Right lobe of liver (tissue), 6 donors: Measurements from ENCODE around the gene C2orf92. TPM values are rescaled to one million over a fixed set of nuclear protein-coding genes. Genes with fewer than 3 reads are reported as not detected.
A peak's percentile ranks its signal among the peaks of the same experiment; 100 is the strongest.

Experiments used
- ATAC-seq, 4 donors: fragments of 200-7000 bp; cut with Tn5 transposase; one replicate each; pipeline ENCODE4 v1.9.1; 2020; ENCODE audit warnings: mild to moderate bottlenecking in 4 of 4, moderate library complexity in 4 of 4
- DNase-seq, 3 donors: peaks; one replicate each; pipeline ENCODE4 v3.0.0-alpha.2; 2020
- H3K27ac ChIP-seq, 3 donors: fragments of 200-600 bp; one replicate each; pipeline ENCODE4 v1.8.0; 2022
- H3K27me3 ChIP-seq, 2 donors: fragments of 200-600 bp; one replicate each; pipeline ENCODE4 v1.8.0; 2022
- H3K36me3 ChIP-seq, 4 donors: fragments of 200-600 bp; sonication (generic) in 1 of 4; one replicate each; pipeline versions ENCODE4 v1.5.1 to v1.8.0; 2017 to 2022; ENCODE audit warnings: control low read depth in 1 of 4
- H3K4me1 ChIP-seq, 4 donors: fragments of 200-600 bp; sonication (generic) in 1 of 4; one replicate each; pipeline versions ENCODE4 v1.5.1 to v1.8.0; 2017 to 2022; ENCODE audit warnings: control low read depth in 1 of 4
- H3K4me3 ChIP-seq, 3 donors: fragments of 200-600 bp; one replicate each; pipeline ENCODE4 v1.8.0; 2022
- H3K9me3 ChIP-seq, 4 donors: fragments of 200-600 bp; sonication (generic) in 1 of 4; one replicate each; pipeline versions ENCODE4 v1.5.1 to v1.8.0; 2017 to 2022; ENCODE audit warnings: control low read depth in 1 of 4
- CTCF ChIP-seq, 4 donors: fragments of 200-600 bp in 3 of 4; fragments of 450-650 bp in 1 of 4; IDR thresholded peaks; one replicate each; pipeline versions ENCODE4 v1.5.1 to v1.8.0; 2016 to 2022; ENCODE audit warnings: antibody characterized with exemption in 4 of 4, mild to moderate bottlenecking in 2 of 4
- POLR2A ChIP-seq: fragments of 450-650 bp; IDR thresholded peaks from one replicate; pipeline ENCODE4 v1.6.1; 2017; ENCODE audit warnings: antibody characterized with exemption, mild to moderate bottlenecking
- WGBS: methylation state at CpG from one replicate; pipeline ENCODE4 v1.1.6; 2018; ENCODE audit warnings: low coverage, low lambda C conversion rate; ENCODE audit not compliant: insufficient coverage; ENCODE audit errors: missing lambda C conversion rate; 5-methylcytosine and 5-hydroxymethylcytosine counted together
- intact Hi-C, 2 donors: fragments of 100-400 bp; cut with DNase I; formaldehyde crosslinking; loops; one replicate each; pipeline versions ENCODE4 v1.11.2 to v1.14.1; 2022
- total RNA-seq, 6 experiments: library from RNA; depleted of rRNA in 2 of 6; stranded (reverse); fragments of >200 nt in 2 of 6; fragmentation: NEBNext Ultra II Directional in 3 of 6; extraction: Animal tissue kit (Norgen Biotek cat#: 25700) in 3 of 6; gene quantifications; one replicate each; pipeline versions ENCODE4 v1.1.0 to v1.2.4, GENCODE V29; 2016 to 2023
- donor health status: DM: no; HTN: yes; CAD: no.
- donor health status: DM: no; HTN: no; CAD: no.
- donor health status: DM: no; HTN: no; CAD: no.
- donor health status: DM: no; HTN: yes; CAD: no.
- donor health status: DM: no; HTN: yes; CAD: no.

The C2orf92 gene
- total RNA-seq, 6 experiments from 2014 or later: 2.0 to 12.8 (median 4.4) TPM

DNA sequence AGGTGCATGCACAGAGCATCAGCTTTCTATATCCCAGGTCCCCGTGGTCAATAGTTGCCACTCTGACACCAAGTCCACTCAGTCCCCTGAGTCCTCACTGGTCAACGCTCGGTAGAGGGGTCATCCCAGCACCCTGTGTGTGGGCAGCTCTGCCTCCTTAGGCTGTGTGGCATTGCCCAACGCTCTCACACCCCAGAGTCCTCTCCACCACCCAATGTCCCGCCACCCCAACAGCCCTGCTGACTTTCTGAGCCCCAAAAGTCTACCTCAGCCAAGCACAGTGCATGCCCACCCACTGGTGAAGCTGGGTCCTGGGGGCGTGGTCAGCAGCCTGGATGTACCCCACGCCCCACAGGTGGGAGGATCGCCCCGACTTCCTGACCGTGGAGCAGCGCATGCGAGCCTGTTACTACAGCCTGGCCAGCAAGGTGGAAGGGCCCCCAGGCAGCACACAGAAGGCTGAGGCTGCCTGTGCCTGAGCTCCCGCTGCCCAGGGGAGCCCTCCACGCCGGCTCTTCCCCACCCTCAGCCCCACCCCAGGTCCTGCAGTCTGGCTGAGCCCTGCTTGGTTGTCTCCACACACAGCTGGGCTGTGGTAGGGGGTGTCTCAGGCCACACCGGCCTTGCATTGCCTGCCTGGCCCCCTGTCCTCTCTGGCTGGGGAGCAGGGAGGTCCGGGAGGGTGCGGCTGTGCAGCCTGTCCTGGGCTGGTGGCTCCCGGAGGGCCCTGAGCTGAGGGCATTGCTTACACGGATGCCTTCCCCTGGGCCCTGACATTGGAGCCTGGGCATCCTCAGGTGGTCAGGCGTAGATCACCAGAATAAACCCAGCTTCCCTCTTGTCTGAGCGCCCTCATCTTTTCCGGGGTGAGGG lies 69.7 kb downstream of the C2orf92 start:
- intact Hi-C loops: loop anchor here in 1 of 2 donors (10.0 kb wide), 1 partner anchor 646 kb away; no protein-coding TSS in a partner anchor
- no peak overlapping the region for H3K4me3 ChIP-seq
- WGBS: 73% methylated on average over 3 of the region's 23 CpGs
- H3K36me3 ChIP-seq: no peaks in the 10 kb centered on the region
- no peaks in the 10 kb centered on the region for H3K9me3 ChIP-seq
- no peaks in the 10 kb centered on the region for H3K27me3 ChIP-seq
- DNase-seq (no peak), ATAC-seq (no peak)
- H3K27ac ChIP-seq: no peak overlapping the region
- no peaks in the 10 kb centered on the region for H3K4me1 ChIP-seq
- no peak for TF ChIP-seq CTCF (IDR thresholded peaks at IDR 0.05)
- TF ChIP-seq POLR2A: no peak

DNA sequence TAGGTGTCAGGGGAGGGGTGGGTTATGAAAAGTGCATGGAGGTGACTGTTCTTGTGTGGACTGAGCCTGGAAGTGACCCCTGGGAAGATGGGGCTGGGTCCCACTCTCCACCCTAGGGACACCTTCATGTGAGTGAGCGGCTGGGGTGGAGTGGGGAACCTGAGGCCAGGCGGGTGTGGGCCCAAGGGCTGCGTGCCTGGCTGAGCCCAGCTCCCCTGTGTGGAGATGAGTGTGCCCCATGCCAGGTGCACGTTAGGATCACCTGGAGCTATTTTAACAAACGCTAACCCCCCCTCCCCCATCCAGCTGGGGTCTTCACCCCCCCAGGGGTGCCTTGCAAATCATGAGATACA lies 70.4 kb downstream of the C2orf92 start:
- Histone ChIP-seq H3K4me3 (no peak overlapping the region), H3K27ac (no peak overlapping the region), H3K36me3 (no peaks in the 10 kb centered on the region), H3K4me1 (no peaks in the 10 kb centered on the region), H3K27me3 (no peaks in the 10 kb centered on the region), H3K9me3 (no peaks in the 10 kb centered on the region)
- TF ChIP-seq POLR2A (no peak), CTCF (IDR thresholded peaks at IDR 0.05) (no peak)
- ATAC-seq (no peak), DNase-seq (no peak)
- 25% methylated on average over 1 of the region's 5 CpGs for WGBS
- intact Hi-C loops: loop anchor here in 1 of 2 donors (10.0 kb wide), 1 partner anchor 645 kb away; no protein-coding TSS in a partner anchor

DNA sequence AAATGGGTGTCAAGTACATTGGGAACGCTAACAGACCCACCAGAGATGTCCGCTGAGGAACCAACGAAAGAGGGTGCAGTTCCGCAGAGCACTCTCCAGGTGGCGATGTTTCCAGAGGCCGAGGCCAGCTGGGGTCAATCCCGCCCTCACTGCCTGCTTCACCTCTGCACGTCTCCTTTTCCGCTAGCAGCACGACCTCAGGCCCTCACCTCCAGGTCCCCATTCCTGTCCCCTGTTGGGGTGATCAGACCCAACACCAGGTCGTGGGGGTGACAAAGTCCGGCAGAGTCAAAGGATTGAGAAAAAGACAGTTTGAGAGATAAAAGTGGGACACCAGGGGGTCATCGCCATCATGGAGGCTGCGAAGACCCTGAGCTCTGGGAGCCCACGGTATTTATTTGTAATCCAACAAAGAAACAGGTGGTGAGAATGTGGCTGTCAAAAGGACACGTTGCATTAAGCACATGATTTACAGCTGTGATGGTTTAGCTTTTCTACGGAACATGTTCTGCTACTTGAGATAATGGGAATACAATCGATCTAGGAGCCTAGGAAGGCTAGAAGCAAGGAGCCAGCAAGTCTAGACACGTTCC lies 71.2 kb downstream of the C2orf92 start:
- H3K36me3 ChIP-seq: no peaks in the 10 kb centered on the region
- DNase-seq (peak in 1 of 3 donors; percentile 62), ATAC-seq (peak; percentile 68 to 87 (median 83))
- TF ChIP-seq POLR2A: no peak
- TF ChIP-seq CTCF (IDR thresholded peaks at IDR 0.05): peak; percentile 57 to 71 (median 66)
- no peak overlapping the region for H3K27ac ChIP-seq
- no peak overlapping the region for H3K4me3 ChIP-seq
- no peaks in the 10 kb centered on the region for H3K27me3 ChIP-seq
- 41% methylated on average over 16 of the region's 19 CpGs for WGBS
- H3K4me1 ChIP-seq: no peaks in the 10 kb centered on the region
- intact Hi-C loops: no loop called here
- H3K9me3 ChIP-seq: no peaks in the 10 kb centered on the region

DNA sequence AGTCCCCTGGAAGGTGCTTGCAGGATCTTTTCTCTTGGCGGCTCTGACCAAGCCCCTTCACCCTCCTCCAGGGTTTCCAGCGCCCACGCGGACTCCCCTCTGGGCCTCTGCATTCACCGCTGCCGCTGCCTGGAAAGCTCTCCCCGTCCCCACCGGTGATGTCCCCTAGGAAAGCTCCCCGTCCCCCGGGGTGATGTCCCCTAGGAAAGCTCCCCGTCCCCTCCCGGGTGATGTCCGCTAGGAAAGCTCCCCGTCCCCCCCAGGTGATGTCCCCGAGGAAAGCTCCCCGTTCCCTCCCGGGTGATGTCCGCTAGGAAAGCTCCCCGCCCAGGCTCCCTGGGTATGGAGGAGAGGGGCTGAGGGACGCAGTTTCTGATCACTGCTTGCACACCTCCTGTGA lies 71.7 kb downstream of the C2orf92 start:
- intact Hi-C loops: no loop called here
- Histone ChIP-seq H3K27ac (no peak overlapping the region), H3K9me3 (no peaks in the 10 kb centered on the region), H3K27me3 (no peaks in the 10 kb centered on the region), H3K4me3 (no peak overlapping the region), H3K36me3 (no peaks in the 10 kb centered on the region), H3K4me1 (no peaks in the 10 kb centered on the region)
- TF ChIP-seq CTCF (IDR thresholded peaks at IDR 0.05) (no peak), POLR2A (no peak)
- WGBS: 83% methylated on average over 15 of the region's 20 CpGs
- no peak for ATAC-seq
- no peak for DNase-seq
